Suprapubic skin (tissue), 4 donors: ENCODE data around the gene UMAD1. TPM values are rescaled to one million over a fixed set of nuclear protein-coding genes. Genes with fewer than 3 reads are reported as not detected.

Source experiments
- DNase-seq, 2 donors: peaks; one replicate each; pipeline ENCODE4 v3.0.0-alpha.2; 2019; ENCODE audit warnings: low spot score in 2 of 2
- H3K27ac ChIP-seq: fragments of 200-600 bp; sonication (generic); one replicate; pipeline ENCODE4 v1.5.1; 2019
- H3K27me3 ChIP-seq: fragments of 200-600 bp; sonication (generic); one replicate; pipeline ENCODE4 v1.5.1; 2019
- H3K36me3 ChIP-seq: fragments of 200-600 bp; sonication (generic); one replicate; pipeline ENCODE4 v1.5.1; 2019
- H3K4me1 ChIP-seq: fragments of 200-600 bp; sonication (generic); one replicate; pipeline ENCODE4 v1.5.1; 2019
- H3K4me3 ChIP-seq: fragments of 200-600 bp; sonication (generic); one replicate; pipeline ENCODE4 v1.5.1; 2019; ENCODE audit warnings: mild to moderate bottlenecking
- H3K9me3 ChIP-seq: fragments of 200-600 bp; sonication (generic); one replicate; pipeline ENCODE4 v1.5.1; 2019
- EP300 ChIP-seq: sonication (generic); formaldehyde crosslinking; IDR thresholded peaks from one replicate; pipeline ENCODE4 v1.6.1; 2017; ENCODE audit warnings: antibody characterized with exemption
- POLR2A ChIP-seq, 2 donors: fragments of 450-650 bp; IDR thresholded peaks; one replicate each; pipeline ENCODE4 v1.6.1; 2017; ENCODE audit warnings: antibody characterized with exemption in 2 of 2, mild to moderate bottlenecking in 2 of 2, moderate library complexity in 2 of 2
- POLR2AphosphoS5 ChIP-seq, 3 donors: sonication (generic); formaldehyde crosslinking; IDR thresholded peaks; one replicate each; pipeline ENCODE4 v1.6.1; 2017; ENCODE audit warnings: antibody characterized with exemption in 3 of 3
- WGBS: methylation state at CpG from one replicate; pipeline ENCODE4 v1.1.5; 2018; 5-methylcytosine and 5-hydroxymethylcytosine counted together
- total RNA-seq, 4 donors: library from RNA; depleted of rRNA; stranded (reverse); fragments of >200 nt; gene quantifications; one replicate each; pipeline ENCODE4 v1.1.0, GENCODE V29; 2016
- TF ChIP-seq, protein P1 (sequence below), 2 donors: fragments of 200-600 bp in 1 of 2; fragments of 450-650 bp in 1 of 2; sonication (generic) in 1 of 2; IDR thresholded peaks; one replicate each; pipeline ENCODE4 v1.5.1; 2016 to 2019; ENCODE audit warnings: antibody characterized with exemption in 2 of 2, mild to moderate bottlenecking in 1 of 2, moderate library complexity in 1 of 2

UMAD1 gene
- total RNA-seq, 4 donors from 2014 or later = 9.3 to 28.9 (median 17.7) TPM

DNA sequence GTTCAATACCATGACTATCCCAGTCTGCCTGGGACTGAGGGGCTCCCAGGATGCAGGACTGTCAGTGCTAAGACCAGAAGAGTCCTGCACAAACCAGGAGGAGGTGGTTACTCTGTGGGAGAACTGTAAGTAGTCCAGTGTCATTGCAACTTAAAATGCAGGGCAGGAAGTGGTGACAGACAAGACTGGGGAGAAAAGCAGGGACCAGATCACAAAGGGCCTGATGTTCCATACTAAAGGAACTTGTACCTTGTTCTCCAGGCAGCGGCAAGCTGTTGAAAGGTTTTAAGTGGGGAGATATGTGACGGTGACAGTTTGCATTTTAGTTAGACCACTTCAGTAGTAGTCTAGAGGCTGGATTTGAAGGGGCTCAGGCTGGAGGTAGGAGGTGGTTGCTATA, 262.3 kb downstream of the UMAD1 start:
- TF ChIP-seq POLR2A (IDR thresholded peaks at IDR 0.05) (no peak), POLR2AphosphoS5 (IDR thresholded peaks at IDR 0.05) (no peak), EP300 (no peak)
- TF ChIP-seq, protein P1, sequence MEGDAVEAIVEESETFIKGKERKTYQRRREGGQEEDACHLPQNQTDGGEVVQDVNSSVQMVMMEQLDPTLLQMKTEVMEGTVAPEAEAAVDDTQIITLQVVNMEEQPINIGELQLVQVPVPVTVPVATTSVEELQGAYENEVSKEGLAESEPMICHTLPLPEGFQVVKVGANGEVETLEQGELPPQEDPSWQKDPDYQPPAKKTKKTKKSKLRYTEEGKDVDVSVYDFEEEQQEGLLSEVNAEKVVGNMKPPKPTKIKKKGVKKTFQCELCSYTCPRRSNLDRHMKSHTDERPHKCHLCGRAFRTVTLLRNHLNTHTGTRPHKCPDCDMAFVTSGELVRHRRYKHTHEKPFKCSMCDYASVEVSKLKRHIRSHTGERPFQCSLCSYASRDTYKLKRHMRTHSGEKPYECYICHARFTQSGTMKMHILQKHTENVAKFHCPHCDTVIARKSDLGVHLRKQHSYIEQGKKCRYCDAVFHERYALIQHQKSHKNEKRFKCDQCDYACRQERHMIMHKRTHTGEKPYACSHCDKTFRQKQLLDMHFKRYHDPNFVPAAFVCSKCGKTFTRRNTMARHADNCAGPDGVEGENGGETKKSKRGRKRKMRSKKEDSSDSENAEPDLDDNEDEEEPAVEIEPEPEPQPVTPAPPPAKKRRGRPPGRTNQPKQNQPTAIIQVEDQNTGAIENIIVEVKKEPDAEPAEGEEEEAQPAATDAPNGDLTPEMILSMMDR (IDR thresholded peaks at IDR 0.05) = no peak
- DNase-seq = no peak
- no peaks in the 10 kb centered on the region for H3K36me3 ChIP-seq
- H3K4me1 ChIP-seq = no peaks in the 10 kb centered on the region
- H3K27ac ChIP-seq = no peak overlapping the region
- WGBS = 94% methylated on average over 2 of the region's 2 CpGs
- H3K9me3 ChIP-seq = no peaks in the 10 kb centered on the region
- H3K27me3 ChIP-seq = no peaks in the 10 kb centered on the region
- no peak overlapping the region for H3K4me3 ChIP-seq

DNA sequence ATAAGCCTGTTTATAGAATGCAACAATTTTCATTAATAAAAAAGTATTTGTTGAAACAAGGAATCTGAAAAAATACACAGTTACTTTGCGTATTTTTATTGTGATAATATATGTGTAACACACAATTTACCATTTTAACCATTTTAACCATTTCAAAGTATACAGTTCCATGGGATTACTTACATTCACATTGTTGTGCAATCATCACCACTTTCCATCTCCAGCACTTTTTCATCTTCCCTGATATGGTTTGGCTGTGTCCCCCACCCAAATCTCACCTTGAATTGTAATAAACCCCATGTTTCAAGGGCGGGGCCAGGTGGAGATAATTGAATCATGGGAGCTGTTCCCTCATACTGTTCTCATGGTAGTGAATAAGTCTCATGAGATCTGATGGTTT, 266.8 kb downstream of the UMAD1 start:
- H3K9me3 ChIP-seq = no peaks in the 10 kb centered on the region
- no peaks in the 10 kb centered on the region for H3K4me1 ChIP-seq
- H3K27ac ChIP-seq = no peak overlapping the region
- no peak overlapping the region for H3K4me3 ChIP-seq
- no peaks in the 10 kb centered on the region for H3K27me3 ChIP-seq
- TF ChIP-seq POLR2AphosphoS5 (IDR thresholded peaks at IDR 0.05) (no peak), EP300 (no peak), POLR2A (IDR thresholded peaks at IDR 0.05) (no peak)
- TF ChIP-seq, protein P1 (IDR thresholded peaks at IDR 0.05) = no peak
- DNase-seq = no peak
- 98% methylated on average over 2 of the region's 2 CpGs for WGBS
- no peaks in the 10 kb centered on the region for H3K36me3 ChIP-seq

DNA sequence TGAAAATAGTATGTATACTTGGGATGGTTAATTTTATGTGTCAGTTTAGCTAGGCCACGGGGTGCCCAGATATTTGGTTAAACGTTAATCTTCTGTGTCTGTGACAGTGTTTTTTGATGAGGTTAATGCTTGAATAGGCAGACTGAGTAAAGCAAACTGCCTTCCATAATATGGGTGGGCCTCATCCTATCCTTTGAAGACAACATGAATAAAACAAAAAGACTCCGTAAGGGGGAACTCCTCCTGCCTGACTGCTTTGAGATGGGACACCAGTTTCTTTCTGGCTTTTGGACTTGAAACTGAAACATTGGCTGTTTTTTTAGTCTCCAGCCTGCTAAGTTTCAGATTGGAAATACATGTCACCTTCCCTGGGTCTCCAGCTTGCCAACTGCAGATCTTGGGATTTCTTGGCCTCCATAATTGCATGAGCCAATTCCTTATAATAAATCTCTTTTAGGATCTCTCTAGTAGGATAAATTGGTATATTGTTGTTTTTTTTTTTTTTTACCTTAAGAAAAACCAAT, 268.1 kb downstream of the UMAD1 start:
- WGBS = 92% methylated on average over 3 of the region's 3 CpGs
- no peaks in the 10 kb centered on the region for H3K4me1 ChIP-seq
- TF ChIP-seq POLR2A (IDR thresholded peaks at IDR 0.05) = no peak
- TF ChIP-seq, protein P1 (IDR thresholded peaks at IDR 0.05) = no peak
- no peak for TF ChIP-seq EP300
- TF ChIP-seq POLR2AphosphoS5 (IDR thresholded peaks at IDR 0.05) = no peak
- no peak for DNase-seq
- no peak overlapping the region for H3K4me3 ChIP-seq
- no peaks in the 10 kb centered on the region for H3K36me3 ChIP-seq
- no peaks in the 10 kb centered on the region for H3K27me3 ChIP-seq
- no peak overlapping the region for H3K27ac ChIP-seq
- H3K9me3 ChIP-seq = no peaks in the 10 kb centered on the region

DNA sequence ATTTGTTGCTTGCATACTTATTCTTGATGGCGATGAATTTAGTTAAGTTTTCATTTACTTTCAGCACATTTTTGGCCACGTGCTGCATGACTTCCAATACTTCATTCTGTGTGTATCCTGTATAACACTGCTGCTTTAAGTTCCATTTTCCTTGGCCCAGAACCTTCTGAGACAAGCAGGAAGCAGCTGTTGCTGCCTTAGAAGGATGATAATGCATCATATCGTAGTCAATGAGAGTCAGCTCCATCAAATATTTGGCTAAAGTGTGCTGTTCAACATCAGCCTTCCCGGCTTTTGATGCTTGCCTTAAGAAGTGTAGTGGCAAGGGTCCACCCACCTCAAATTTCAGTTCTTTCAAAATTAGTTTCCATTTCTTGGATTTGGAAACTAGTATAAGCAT, 268.8 kb downstream of the UMAD1 start:
- H3K27me3 ChIP-seq = no peaks in the 10 kb centered on the region
- DNase-seq = no peak
- H3K9me3 ChIP-seq = no peaks in the 10 kb centered on the region
- H3K4me3 ChIP-seq = no peak overlapping the region
- no peaks in the 10 kb centered on the region for H3K4me1 ChIP-seq
- H3K36me3 ChIP-seq = no peaks in the 10 kb centered on the region
- no peak overlapping the region for H3K27ac ChIP-seq
- WGBS = 68% methylated on average over 4 of the region's 4 CpGs
- TF ChIP-seq, protein P1 (IDR thresholded peaks at IDR 0.05) = no peak
- TF ChIP-seq POLR2A (IDR thresholded peaks at IDR 0.05) (no peak), EP300 (no peak), POLR2AphosphoS5 (IDR thresholded peaks at IDR 0.05) (no peak)

DNA sequence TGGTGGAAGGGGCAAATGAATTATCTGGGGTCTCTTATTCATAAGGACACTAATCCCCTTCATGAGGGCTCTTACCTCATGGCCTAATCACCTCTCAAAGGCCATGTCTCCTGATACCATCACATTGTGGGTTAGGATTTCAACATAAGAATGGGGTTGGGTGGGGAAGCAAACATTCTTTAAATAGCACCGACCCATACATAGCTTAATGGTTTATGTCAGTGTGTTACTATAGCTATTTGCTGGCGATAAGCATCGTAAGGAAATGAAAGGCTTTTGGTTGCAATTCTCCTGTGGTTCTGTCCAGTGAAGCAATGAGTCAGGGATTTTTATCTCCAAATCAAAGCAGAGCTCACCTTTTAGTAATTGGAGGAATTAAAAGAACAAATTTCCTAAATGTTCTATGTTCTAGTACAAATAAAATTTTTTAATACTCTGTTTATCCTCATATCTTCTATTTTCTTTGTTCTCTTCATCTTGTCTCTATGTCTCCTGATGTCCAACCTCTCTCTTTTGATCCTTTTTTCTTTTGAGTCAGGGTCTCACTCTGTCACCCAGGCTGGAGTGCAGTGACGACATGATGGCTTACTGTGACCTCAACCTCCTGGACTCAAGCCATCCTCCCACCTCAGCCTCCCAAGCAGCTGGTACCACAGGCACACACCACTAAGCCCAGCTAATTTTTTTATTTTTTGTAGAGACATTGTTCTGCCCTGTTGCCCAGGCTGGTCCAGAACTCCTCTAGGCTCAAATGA, 271.0 kb downstream of the UMAD1 start:
- no peak overlapping the region for H3K4me3 ChIP-seq
- TF ChIP-seq EP300 (no peak), POLR2AphosphoS5 (IDR thresholded peaks at IDR 0.05) (no peak), POLR2A (IDR thresholded peaks at IDR 0.05) (no peak)
- TF ChIP-seq, protein P1 (IDR thresholded peaks at IDR 0.05) = no peak
- DNase-seq = no peak
- H3K4me1 ChIP-seq = no peaks in the 10 kb centered on the region
- no peaks in the 10 kb centered on the region for H3K9me3 ChIP-seq
- WGBS = 73% methylated on average over 4 of the region's 4 CpGs
- H3K27me3 ChIP-seq = no peaks in the 10 kb centered on the region
- H3K36me3 ChIP-seq = no peaks in the 10 kb centered on the region
- no peak overlapping the region for H3K27ac ChIP-seq
